HG03571 (cell line): ENCODE data around the gene MDFIC2.
"Not testable (repeated sequence)": the region's sequence is repeated elsewhere in the genome, so short reads cannot be mapped to it uniquely, and the experiment has no call there.

Experiments
- ATAC-seq: cut with Tn5 transposase; IDR thresholded peaks from one replicate; pipeline ENCODE4 v1.9.1; 2021; ENCODE audit not compliant: unreplicated experiment

Gene MDFIC2

DNA sequence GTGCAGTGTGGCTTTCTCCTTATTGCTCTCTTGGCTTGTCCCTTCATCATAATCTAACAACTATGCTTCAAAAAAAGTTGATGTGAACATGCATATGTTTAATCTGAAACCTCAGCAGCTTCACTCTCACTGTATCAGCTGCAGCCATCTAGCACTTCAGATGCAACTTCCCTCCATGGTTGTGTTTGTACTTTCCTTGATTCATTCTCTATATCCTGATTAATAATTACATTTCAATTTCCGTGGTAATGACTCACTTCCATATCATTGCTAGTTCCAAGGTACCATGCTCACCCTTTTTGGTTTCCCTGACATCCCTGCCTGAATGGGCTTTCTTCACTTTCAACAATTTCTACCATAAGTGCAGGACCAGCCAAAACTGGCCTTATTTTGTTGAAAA, 51.2 kb downstream of the MDFIC2 start:
- no peak for ATAC-seq

DNA sequence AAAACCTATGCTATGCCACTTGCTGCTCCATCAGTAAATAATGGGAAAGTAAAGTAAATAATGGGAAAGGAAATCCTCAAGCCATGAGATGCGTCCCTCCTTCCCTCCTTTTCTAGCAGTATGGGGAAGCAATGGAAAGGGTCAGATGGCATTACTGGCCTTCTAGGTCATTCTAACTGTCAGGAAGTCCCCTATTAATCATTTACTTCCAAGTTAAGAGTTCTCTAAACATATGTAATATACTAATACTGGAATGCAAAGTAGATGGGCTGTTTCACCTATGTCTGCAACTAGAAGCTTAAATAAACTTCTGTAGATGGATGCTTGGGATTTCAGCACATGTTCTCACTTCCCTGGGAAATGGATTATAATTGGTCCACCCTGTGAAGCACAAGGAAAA, 55.9 kb downstream of the MDFIC2 start:
- ATAC-seq, result no peak

DNA sequence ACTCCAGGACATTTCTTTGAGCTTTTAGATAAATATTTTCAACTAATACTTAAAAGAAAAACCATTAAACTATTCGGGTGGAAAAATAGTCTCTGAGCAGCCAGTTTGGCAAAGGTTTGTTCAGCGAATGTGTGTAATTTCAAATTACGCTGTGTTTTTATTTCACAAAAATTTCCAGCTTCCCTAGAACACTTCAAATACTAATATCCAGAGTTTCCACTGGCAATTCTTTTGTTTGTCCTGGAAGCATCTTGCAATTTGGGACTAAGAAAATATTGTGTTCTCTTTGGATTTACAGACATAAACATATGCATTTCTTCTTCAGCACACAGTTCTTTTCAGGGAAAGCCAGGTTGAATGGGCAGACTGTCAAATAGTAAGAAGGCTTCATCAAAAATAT, 61.9 kb downstream of the MDFIC2 start:
- ATAC-seq, result no peak

DNA sequence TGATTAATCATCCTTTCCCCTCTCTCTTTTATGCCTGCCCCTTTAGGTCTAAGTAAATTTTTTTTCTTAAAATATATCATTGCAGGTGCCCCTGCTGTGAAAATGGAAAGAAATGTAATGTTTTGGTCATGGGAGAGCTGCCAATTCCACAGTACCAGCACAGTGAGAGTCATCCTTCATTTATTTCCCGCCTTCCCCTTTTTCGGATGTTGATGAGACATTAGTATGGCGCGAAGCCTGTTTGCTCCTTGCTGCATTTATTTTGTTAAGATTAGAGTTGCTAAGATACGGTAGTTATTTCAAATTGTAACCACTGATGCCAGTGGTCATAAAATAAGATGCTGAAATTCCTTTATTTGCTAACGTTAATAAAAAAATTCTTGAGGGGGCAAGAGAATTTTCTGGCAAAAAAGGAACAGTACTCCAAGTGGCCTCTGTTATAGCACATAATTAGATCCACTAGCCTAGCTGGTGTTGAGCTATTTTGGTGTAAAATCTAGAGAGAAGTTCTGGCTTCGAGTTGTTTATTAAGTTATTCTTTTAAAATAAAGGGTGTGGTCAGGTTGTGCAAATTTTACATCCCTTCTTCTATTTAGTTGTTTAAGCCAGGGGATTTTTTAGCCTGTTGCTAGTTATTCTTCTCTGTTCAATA, 62.8 kb downstream of the MDFIC2 start:
- no peak for ATAC-seq

DNA sequence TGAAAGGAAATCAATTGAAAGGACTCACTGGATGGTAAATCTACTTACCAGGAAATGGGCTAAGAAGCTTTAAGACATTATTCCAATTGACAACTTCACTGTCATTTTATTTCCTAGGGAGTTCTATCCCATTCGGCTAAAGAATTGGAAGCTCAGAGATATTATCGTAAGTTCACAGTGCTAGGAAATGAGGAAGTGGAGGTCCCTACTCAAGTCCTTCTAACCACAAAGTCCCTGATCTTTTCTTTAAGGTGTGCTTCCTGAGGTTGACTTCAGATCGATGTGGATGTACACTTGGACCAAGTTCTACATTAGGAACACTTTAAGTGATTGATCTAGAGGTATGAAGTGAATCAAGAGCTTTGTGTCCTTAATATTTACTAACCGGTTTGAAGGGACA, 63.6 kb downstream of the MDFIC2 start:
- no peak for ATAC-seq

DNA sequence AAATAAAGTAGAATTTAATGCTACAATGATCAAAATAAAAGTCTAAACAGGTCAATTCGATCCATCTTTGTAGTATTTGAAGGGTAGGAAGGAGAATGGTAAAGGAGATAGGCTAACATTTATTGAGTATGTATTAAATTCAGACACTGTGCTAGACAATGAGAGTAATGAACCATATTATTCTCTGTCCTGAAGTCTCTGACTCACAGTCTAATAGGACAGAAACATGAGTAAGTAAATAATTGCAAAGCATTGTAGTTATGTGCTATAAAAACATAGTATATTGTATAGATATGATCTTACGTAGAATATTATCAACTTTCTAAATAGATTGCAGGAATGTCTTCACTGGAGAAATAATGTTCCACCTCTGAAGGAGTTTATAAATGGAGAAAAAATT, 64.5 kb downstream of the MDFIC2 start:
- ATAC-seq, result no peak

DNA sequence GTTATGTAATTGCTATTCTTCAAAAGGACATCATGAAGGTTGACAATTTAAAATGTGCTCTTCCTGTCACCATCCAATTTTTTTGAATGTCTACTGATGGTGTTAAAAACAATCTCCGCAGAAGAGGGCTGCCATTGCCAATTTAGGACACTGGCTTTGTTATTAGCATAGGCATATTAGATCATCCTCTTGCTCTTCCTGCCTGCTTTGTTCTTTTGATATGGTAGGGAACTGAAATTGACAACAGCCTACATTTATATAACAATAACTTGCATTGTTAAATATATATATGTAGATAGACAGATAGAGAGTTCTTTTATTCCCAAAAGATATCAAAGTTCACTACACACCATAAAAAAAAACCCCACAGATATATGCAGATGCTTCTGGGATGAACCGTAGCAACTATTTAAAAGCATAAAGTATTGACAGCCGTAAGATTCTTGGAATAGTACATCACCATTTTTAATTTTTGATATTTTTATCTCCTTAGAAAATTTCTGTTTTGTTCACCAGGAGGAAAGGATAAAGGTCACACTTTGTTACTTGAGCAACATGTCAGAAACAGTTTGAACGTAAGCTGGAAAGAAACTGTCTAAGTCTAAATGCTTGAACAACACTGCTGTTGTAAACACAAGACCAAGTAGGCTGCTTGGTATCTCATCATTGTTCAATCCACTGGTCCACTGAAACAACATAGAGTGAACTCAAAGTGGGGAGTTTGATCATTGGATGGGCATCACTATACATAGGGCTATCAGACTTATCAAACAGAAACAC, 66.5 kb downstream of the MDFIC2 start:
- ATAC-seq, result no peak

DNA sequence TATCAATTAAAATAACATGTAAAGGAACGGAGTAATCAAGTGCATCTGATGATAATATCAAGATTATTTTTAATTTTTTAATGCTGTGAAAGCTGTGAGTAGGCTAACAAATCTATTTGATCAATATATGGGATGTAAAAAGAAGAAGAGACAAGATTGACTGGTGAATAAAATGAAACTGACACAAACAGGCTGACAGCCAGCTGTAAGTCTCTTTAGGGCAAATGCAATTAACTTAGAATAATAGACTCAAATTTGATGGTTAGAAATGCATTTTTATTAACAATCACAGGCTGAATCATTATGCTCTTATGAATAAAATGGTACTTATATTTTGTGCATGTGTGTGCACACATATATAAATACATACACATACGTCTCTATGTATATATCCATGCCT, 68.0 kb downstream of the MDFIC2 start:
- ATAC-seq, result no peak

DNA sequence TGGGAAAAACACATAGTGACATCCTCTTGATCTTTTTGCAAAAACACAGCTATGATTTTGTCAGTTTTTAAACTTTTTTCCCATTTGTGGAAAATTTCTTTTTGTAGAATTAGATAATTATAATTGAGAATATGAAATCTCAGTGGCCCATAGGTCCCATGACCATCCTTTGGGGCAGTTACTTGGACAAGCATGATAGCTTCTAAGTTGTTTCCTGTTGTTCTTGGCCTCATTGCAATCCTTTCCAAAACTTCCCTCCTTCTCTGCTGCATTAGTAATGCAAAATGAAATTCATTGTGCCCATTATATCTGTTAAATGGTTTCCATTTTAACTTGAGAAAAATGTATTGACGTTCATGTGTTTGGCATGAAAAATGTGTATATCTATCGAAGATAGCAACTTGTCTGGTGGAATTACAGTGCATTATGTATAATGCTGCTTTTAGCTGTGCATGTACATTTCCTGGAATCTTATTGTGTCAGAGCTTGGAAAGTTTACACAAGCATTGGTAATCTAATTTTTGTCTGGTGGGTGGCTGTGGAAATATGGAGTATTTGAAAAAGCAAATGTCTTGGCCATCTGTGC, 70.0 kb downstream of the MDFIC2 start:
- ATAC-seq, result no peak

DNA sequence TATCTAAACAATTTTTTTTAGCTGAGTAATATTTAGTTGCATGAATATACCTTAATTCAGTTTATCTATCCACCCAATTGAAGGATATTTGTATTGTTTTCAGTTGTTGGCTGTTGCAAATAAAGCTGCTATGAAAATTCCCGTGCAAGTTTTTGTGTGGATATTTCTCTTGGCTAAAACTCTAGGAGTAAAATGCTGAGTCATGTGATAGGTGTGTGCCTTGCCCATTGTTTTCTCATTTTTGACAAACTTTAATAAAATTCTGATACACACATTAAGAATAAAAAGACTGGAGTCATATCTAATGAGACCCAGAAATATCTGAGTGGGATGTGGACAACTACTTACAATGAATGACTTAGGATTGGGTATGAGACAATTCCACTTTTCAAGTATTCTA, 78.6 kb downstream of the MDFIC2 start:
- ATAC-seq, result no peak

DNA sequence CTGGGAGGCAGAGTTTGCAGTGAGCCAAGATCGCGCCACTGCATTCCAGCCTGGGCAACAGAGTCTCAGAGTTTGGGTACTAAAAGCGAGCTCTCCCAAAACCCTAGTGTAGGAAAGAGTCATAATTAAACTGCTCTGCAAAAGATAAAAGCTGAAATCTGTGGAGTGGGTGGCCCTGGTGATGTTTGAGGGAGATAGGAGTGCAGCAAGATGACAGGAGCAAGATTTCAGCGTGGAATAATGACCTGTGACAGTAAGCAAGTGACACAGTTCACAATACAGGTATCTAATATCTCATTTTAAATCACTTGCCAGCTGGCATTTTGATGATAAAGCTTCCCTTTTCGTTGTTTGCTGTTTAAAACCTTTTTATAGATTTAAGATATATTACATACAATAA, 79.3 kb downstream of the MDFIC2 start:
- ATAC-seq, result no peak

DNA sequence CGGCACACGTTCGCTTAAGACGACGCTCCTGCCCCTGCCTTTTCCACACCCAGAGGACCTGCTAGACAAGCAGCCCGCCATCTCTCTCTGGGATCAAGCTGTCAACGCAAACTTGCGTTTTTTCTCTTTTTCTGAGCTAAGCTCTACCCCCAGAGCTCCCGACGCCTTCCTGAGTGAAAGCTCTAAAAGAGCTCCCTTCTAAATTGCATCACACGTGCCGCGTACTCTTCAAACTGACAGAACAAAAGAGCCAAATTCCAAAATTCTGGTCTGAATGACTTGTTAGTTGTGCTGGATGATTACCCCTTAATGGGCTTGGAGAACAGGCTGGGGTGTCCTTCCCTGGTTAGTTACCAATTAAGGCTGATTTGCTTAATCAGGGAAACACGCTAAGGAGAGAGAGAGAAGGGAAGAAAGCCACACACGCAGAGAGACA, 81.2 kb downstream of the MDFIC2 start:
- no peak for ATAC-seq

DNA sequence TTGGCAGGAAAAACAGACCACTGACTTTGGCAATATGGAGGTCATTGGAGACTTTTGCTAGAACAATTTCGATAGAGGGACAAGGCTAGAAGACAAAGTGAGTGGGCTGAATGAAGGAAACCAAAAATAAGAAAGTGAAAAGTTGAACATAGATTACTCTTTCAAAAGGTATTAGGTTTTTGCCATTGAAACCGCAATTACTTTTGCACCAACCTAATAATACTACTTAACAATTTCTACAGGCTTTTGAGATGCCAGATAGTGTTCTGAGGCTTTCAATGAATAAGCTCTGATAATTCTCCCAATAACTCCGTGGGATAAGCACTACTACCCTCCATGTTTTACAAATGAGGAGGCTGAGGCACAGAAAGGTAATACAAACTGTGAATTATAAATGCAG, 85.0 kb downstream of the MDFIC2 start:
- no peak for ATAC-seq

DNA sequence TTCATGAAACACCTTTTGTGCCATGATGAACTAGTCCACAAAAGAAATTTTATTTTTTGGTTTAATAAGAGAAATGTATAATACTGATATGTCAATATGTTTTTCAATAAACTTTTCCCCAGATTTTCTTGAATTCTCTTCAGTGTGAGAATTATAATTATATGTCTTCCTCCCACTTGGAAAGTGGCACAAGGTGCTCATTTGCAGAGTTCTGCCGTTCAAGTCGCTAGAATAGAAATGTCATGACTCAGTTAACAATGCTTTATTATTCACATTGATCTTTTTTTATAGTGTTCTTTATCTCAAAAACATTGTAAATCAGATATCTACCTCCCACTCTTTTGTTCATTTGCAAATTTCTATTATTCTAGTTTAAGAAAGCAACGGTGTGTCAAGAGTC, 87.3 kb downstream of the MDFIC2 start:
- no peak for ATAC-seq

DNA sequence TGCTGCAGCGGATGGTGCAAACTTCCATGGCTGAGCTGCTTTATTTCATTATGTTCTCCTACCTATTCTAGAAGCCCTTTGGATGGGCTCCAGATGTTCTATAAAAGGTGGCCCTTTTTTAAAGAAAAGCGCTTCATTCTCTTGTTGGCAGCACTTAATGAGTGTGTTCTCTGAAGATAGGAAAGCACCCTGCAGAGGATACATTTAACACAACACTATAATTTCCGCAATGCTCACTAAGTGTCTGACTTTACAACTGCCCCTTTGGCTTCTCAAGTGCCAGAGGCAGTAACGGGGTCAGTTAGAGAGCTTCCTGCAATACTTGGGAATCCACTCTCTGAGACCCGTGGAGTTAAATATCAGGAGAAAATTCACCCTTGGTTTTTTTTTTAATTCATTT, 88.1 kb downstream of the MDFIC2 start:
- ATAC-seq, result no peak

DNA sequence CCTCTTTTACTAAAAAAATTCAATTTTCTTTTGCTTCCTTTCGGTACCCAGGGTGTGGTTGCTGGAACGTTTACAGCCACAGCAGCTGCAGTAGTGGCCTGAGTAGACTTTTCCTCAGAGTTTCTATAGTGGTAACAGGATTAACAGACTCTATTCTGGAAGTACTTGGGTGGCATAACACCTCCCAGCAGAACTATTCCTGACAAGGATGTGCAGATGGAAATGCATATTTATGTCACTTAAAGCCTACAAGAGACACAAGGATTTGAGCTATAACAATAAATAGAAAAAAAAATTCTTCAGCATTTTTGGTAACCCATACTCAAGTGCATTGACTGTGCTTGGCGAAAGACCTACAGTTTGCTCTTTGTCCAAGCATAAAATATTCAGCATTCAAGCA, 94.0 kb downstream of the MDFIC2 start:
- ATAC-seq, result no peak

DNA sequence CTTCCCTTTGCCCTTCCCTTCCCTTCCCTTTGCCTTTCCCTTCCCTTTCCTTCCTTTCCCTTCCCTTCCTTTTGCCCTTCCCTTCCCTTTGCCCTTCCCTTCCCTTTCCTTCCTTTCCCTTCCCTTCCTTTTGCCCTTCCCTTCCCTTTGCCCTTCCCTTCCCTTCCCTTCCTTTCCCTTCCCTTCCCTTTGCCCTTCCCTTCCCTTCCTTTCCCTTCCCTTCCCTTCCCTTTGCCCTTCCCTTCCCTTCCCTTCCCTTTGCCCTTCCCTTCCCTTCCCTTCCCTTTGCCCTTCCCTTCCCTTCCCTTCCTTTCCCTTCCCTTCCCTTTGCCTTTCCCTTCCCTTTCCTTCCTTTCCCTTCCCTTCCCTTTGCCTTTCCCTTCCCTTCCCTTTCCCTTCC, 101.2 kb downstream of the MDFIC2 start:
- ATAC-seq, result not testable (repeated sequence)

DNA sequence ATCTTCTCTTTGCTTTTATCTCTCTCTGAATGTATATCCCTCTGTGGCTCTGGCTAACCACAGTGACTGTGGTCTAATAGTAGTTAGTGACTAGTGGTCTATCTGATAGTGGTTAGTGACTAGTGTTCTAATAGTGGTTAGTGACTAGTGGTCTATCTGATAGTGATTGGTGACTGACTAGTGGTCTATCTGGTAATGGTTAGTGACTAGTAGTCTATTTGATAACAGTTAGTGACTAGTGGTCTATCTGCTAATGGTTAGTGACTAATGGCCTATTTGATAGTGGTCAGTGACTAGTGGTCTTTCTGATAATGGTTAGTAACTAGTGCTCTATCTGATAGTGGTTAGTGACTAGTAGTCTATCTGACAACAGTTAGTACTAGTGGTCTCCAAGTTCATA, 110.5 kb downstream of the MDFIC2 start:
- ATAC-seq, result no peak

DNA sequence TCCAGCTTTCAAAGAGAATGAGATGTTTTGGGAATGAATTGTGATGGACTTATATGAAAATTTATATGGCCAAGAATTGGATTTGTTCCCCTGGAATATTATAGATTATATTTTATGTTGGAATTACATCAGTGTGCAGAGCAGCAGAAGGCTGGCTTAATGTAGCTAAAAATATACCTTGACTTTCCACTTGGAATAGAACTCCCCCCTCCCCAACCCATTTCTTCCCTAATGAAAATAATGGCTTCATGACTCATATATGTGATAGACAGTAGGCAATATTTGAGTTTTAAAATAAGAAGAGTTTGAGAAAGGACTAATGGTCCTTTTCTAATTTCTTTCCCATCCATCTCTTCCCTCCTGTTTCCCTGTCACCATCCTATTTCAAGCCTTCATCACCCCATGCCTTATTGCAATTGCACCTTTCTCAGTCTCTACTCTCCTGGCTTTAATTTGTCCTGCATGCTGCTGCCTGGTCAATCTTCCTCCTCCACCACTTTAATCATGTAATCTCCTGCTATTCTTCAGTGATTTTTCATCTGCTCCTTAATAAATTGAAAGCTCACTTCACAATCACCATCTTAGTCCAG, 122.5 kb downstream of the MDFIC2 start:
- ATAC-seq, result no peak

DNA sequence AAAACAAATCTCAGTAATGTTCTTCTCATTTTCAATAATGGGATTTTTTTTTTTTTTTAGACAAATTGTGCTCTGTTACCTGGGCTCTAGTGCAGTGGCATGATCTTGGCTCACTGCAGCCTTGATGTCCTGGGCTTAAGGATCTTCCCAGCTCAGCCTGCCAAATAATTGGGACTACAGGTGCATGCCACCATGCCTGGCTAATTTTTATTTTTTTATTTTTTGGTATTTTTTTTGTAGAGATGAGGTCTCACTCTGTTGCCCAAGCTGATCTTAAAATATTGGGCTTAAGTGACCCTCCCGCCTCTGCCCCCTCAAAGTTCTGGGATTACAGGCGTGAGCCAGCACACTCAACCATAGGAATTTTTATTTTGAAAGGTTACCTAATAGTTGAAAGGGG, 126.2 kb downstream of the MDFIC2 start:
- ATAC-seq, result no peak

DNA sequence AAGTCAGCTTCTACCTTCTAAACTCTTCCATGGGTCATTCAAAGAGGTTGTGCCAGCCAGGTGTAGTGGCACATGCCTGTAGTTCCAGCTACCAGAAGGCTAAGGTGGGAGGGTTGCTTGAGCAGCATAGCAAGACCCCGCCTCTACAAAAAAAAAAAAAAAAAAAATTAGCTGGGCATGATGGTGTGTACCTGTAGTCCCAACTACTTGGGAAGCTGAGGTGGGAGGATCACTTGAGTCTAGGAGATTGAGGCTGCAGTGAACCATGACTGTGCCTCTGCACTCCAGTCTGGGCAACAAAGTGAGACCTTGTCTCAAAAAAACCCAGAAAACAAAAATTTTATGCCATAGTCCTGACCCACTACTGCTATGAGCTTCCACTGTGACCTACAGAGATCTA, 126.8 kb downstream of the MDFIC2 start:
- no peak for ATAC-seq
